ENCODE data around the gene ZNF8. TPM values are rescaled to one million over a fixed set of nuclear protein-coding genes. Genes with fewer than 3 reads are reported as not detected.

The ZNF8 gene
- total RNA-seq, 1 donor from 2014 or later = 6.0 TPM

DNA sequence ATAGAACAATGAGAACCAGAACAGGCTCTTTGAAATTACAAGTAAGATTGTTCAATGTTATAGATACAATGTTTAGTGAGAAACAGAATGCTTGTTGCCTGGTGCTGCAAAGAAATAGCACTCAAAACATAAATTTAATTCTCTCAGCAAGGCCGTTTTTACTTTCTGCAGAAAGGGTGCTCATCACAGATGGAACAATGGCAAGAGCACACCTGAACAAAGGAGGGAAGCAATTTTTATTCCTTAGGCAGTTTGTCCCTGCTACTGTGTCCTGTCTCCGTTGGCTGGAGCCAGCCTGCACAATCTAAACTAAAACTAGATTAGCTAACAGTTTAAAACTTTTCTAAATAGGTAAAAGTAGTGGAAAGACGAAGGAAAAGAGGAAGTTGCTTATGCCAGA, 10.4 kb upstream of the ZNF8 start:
- Histone ChIP-seq H3K4me3 (no peak overlapping the region), H3K4me1 (no peaks in the 10 kb centered on the region), H3K36me3 (no peaks in the 10 kb centered on the region), H3K9me3 (peaks cover 97% of the 10 kb centered on the region), H3K27ac (no peak overlapping the region), H3K27me3 (no peaks in the 10 kb centered on the region)
- TF ChIP-seq, protein P1, sequence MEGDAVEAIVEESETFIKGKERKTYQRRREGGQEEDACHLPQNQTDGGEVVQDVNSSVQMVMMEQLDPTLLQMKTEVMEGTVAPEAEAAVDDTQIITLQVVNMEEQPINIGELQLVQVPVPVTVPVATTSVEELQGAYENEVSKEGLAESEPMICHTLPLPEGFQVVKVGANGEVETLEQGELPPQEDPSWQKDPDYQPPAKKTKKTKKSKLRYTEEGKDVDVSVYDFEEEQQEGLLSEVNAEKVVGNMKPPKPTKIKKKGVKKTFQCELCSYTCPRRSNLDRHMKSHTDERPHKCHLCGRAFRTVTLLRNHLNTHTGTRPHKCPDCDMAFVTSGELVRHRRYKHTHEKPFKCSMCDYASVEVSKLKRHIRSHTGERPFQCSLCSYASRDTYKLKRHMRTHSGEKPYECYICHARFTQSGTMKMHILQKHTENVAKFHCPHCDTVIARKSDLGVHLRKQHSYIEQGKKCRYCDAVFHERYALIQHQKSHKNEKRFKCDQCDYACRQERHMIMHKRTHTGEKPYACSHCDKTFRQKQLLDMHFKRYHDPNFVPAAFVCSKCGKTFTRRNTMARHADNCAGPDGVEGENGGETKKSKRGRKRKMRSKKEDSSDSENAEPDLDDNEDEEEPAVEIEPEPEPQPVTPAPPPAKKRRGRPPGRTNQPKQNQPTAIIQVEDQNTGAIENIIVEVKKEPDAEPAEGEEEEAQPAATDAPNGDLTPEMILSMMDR (IDR thresholded peaks at IDR 0.05) = no peak
- no peak for ATAC-seq
- no peak for DNase-seq
- intact Hi-C loops (cut with DNase I) = no loop called here

DNA sequence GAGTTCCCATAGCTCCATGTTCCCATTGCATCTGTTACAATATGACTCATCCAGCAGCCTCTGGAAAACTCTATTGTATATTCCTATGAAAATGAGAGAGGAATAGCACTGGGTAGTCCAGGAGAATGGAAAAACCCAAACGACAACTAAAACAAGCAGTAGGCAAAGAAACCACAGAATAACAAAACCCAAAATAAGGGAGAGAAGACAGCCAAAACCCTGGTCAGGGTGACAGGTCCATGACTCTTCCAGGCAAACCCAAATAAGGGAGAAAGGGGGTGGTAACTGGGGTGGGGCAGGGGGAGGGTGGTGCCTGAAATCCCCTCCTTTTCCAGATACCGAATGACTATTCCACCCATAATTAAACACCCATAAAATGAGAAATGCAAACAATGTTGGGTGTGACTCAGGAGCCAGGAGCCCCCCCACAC, 4.0 kb upstream of the ZNF8 start:
- Histone ChIP-seq H3K36me3 (peaks cover 4% of the 10 kb centered on the region), H3K4me1 (peaks cover 10% of the 10 kb centered on the region), H3K9me3 (peaks cover 55% of the 10 kb centered on the region), H3K27ac (no peak overlapping the region), H3K27me3 (no peaks in the 10 kb centered on the region), H3K4me3 (no peak overlapping the region)
- DNase-seq = no peak
- intact Hi-C loops (cut with DNase I) = no loop called here
- no peak for ATAC-seq
- TF ChIP-seq, protein P1 (IDR thresholded peaks at IDR 0.05) = no peak

DNA sequence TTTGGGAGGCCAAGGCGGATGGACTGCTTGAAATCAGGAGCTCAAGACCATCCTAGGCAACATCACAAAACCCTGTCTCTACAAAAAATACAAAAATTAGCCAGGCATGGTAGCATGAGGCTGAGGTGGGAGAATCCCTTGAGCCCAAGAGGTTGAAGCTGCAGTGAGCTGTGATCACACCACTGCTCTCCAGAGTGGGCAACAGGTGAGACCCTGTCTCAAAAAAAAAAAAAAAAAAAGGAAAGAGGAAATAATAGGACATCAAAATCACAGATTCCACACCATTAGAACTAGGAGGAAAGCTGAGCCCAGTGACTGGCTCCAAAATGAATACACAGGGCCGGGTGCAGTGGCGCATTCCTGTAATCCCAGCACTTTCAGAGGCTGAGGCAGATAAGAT, 3.2 kb upstream of the ZNF8 start:
- no peak overlapping the region for H3K4me3 ChIP-seq
- intact Hi-C loops (cut with DNase I) = no loop called here
- no peaks in the 10 kb centered on the region for H3K27me3 ChIP-seq
- DNase-seq (no peak), ATAC-seq (no peak)
- TF ChIP-seq, protein P1 (IDR thresholded peaks at IDR 0.05) = no peak
- H3K4me1 ChIP-seq = peaks cover 13% of the 10 kb centered on the region
- peaks cover 48% of the 10 kb centered on the region for H3K9me3 ChIP-seq
- H3K36me3 ChIP-seq = peaks cover 4% of the 10 kb centered on the region
- no peak overlapping the region for H3K27ac ChIP-seq

GRCh38 chr19:58277197-58277596, 1.6 kb upstream of the ZNF8 start:
- Histone ChIP-seq H3K27ac (no peak overlapping the region), H3K9me3 (peaks cover 31% of the 10 kb centered on the region), H3K4me3 (no peak overlapping the region), H3K27me3 (no peaks in the 10 kb centered on the region), H3K4me1 (peaks cover 13% of the 10 kb centered on the region), H3K36me3 (peaks cover 4% of the 10 kb centered on the region)
- TF ChIP-seq, protein P1 (IDR thresholded peaks at IDR 0.05) = no peak
- DNase-seq = no peak
- no peak for ATAC-seq
- intact Hi-C loops (cut with DNase I) = no loop called here

DNA sequence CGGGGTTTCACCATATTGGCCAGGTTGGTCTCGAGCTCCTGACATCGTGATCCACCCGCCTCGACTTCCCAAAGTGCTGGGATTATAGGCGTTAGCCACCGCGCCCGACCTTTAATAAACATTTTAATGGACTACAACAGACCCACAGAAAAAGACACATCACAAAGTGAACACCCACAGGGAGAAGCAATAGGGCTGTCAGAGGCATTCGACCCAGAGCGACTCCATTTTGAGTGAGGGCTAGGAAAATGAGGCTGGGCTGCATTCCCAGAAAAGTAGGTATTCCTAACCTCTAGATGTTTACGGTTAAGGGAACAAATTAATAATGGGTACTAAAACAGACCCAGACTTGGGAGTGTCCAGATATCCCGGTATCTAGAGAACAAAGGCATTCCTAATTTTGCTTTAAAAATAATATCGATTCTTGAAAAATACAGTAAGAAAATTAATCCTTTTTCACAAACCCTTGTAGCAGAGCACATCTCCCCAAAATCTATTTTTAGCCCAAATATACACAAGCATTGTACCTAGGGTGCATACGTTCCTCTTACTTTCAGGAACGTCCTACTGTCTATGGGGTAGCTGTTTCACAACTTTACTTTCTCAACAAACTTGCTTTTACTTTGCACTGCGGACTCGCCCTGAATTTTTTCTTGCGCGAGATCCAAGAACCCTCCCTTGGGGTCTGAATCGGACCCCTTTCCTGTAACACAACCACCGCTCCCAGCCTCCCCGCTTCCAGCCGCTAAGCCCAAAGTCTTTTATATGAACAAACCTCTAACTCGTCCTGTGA, 811 bp upstream of the ZNF8 start:
- peaks cover 4% of the 10 kb centered on the region for H3K36me3 ChIP-seq
- H3K4me3 ChIP-seq = peak overlapping the region; percentile 77
- ATAC-seq (no peak), DNase-seq (no peak)
- H3K27me3 ChIP-seq = no peaks in the 10 kb centered on the region
- intact Hi-C loops (cut with DNase I) = no loop called here
- peaks cover 13% of the 10 kb centered on the region for H3K4me1 ChIP-seq
- H3K27ac ChIP-seq = peak overlapping the region; percentile 92
- H3K9me3 ChIP-seq = peaks cover 24% of the 10 kb centered on the region
- TF ChIP-seq, protein P1 (IDR thresholded peaks at IDR 0.05) = no peak
